Brain microvascular endothelial cell (primary cell): ENCODE results near the gene CDKN3.

ENCODE experiments used
- DNase-seq: peaks from one replicate; pipeline ENCODE4 v3.0.0-alpha.2; 2020
- H3K27ac ChIP-seq: fragments of 250-450 bp; sonication (Bioruptor Pico); 2 replicates; pipeline ENCODE4 v1.5.1; 2020; ENCODE audit warnings: mild to moderate bottlenecking, moderate library complexity
- H3K27me3 ChIP-seq: fragments of 250-450 bp; sonication (Bioruptor Pico); replicated peaks from 2 replicates; pipeline ENCODE4 v1.5.1; 2020; ENCODE audit warnings: mild to moderate bottlenecking
- H3K36me3 ChIP-seq: fragments of 250-450 bp; sonication (Bioruptor Pico); replicated peaks from 2 replicates; pipeline ENCODE4 v1.5.1; 2020; ENCODE audit warnings: mild to moderate bottlenecking
- H3K4me3 ChIP-seq: 2 replicates; pipeline ENCODE4 v1.5.1; 2011; ENCODE audit warnings: low read depth, mild to moderate bottlenecking, control low read depth, low read length, moderate library complexity
- in situ Hi-C: cut with HindIII; loops from 2 replicates; pipeline ENCODE4 v1.10.0; 2017; ENCODE audit warnings: low sequenced_read_pairs, low pct_ligation_motif_present
- TF ChIP-seq, protein P1 (sequence below): IDR thresholded peaks from 2 replicates; pipeline ENCODE4 v1.5.1; 2011; ENCODE audit warnings: low read depth, mild to moderate bottlenecking, moderate library complexity, low read length, control low read depth, inconsistent platforms; ENCODE audit errors: missing control alignments

Gene CDKN3, protein sequence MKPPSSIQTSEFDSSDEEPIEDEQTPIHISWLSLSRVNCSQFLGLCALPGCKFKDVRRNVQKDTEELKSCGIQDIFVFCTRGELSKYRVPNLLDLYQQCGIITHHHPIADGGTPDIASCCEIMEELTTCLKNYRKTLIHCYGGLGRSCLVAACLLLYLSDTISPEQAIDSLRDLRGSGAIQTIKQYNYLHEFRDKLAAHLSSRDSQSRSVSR

DNA sequence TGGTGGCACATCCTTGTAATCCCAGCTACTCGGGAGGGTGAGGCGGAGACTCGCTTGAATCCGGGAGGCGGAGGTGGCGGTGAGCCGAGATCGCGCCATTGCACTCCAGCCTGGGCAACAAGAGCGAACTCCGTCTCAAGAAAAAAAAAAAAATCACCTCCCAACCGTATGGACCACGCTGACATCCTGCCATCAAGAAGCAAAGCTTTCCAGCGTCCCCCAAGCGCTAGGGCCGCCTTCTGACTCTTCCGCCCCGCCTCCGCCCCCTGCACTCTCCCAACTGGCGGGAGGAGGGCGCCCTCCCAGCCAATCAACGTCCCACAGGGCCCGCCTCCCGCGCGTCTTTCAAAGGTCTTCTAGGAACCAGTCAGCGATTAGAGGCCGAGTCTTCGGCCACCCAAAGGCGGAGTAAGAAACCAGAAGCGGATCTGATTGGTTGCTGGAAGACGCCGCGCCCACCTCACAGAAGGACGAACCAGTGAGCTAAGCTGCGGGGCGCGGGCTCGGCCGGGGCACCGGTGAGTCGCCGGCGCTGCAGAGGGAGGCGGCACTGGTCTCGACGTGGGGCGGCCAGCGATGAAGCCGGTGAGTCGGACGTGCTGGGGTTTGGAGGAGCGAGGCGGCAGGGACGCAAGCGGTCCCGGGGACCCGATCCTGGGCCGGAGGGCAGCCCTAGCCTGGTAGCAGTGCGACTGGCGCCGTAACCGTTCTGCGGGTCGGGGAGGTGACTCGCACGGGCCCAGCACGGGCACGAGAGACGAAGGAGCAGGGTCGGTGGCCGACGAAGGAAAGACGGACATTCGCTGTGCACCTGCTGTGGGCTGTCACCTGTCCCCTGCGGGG, at the start of gene CDKN3:
Gene CDKN3 (plus strand): TSS at position 515 of the 843 bp plus-strand sequence. CDS start 62 bp downstream, at position 577.
- no peaks in the 10 kb centered on the region for H3K27me3 ChIP-seq
- in situ Hi-C loops, result no loop called here
- no peaks in the 10 kb centered on the region for H3K36me3 ChIP-seq
- TF ChIP-seq, protein P1, sequence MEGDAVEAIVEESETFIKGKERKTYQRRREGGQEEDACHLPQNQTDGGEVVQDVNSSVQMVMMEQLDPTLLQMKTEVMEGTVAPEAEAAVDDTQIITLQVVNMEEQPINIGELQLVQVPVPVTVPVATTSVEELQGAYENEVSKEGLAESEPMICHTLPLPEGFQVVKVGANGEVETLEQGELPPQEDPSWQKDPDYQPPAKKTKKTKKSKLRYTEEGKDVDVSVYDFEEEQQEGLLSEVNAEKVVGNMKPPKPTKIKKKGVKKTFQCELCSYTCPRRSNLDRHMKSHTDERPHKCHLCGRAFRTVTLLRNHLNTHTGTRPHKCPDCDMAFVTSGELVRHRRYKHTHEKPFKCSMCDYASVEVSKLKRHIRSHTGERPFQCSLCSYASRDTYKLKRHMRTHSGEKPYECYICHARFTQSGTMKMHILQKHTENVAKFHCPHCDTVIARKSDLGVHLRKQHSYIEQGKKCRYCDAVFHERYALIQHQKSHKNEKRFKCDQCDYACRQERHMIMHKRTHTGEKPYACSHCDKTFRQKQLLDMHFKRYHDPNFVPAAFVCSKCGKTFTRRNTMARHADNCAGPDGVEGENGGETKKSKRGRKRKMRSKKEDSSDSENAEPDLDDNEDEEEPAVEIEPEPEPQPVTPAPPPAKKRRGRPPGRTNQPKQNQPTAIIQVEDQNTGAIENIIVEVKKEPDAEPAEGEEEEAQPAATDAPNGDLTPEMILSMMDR, result peak; percentile 45
- peak within 1 kb of the TSS; percentile 8 for H3K27ac ChIP-seq
- peak; percentile 99 for DNase-seq
- H3K4me3 ChIP-seq, result peak within 1 kb of the TSS; percentile 88

DNA sequence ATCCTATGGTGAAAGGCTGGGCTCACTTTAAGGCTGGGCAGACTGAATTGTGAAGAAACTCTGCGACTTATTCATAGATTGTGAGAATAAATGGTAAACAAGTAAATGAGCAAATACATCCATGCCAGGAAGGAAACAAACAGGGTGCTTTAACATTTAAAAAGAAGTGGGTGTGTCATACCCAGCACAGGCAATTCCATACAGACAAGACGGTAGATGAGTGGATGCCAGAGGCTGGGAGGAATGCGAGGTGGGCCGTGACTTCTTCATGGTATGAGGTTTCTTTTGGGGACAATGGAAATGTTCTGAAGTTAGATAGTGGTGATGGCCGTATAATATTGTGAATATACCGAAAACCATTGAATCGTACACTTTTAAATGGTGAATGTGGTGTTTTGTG, 49.8 kb upstream of the CDKN3 start:
- in situ Hi-C loops, result loop anchor here (25.0 kb wide), 1 partner anchor 810 kb away; no protein-coding TSS in a partner anchor
- TF ChIP-seq, protein P1, result no peak

DNA sequence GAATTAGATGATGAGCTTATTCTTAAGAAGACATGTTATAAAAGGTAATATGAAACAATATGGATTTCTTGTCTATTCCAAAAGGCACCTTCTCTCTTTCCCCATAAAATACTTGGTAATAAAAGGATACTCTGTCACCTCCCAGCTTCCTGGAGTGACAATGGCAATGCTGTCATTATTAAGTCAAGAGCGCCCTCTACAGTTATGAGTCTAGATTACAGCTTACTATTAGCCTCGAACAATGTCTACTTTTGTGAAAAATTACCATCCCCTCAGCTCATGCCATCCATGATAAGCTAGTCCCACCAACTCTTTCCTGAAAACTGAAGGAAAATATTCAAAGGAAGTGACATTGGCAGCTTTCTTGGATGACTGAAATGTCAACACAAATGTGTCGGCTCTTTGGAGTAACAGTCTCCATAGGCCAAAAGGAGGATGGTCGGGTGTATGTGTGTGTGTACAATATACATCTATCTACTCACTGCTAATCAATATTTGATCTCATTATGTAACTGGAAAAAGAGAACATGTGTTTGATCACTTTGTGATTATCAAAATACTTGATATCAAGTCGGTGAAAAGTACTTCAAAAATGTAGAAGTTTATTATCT, 48.7 kb upstream of the CDKN3 start:
- no peak for DNase-seq
- no peak overlapping the region for H3K4me3 ChIP-seq
- TF ChIP-seq, protein P1, result peak; percentile 66
- in situ Hi-C loops, result loop anchor here (25.0 kb wide), 1 partner anchor 811 kb away; no protein-coding TSS in a partner anchor
- no peaks in the 10 kb centered on the region for H3K27me3 ChIP-seq
- H3K27ac ChIP-seq, result no peak overlapping the region
- H3K36me3 ChIP-seq, result no peaks in the 10 kb centered on the region

More for the DNA sequence above, 49.8 kb upstream of the CDKN3 start:
- no peak overlapping the region for H3K27ac ChIP-seq
- no peak for DNase-seq
- no peak overlapping the region for H3K4me3 ChIP-seq
- no peaks in the 10 kb centered on the region for H3K36me3 ChIP-seq
- no peaks in the 10 kb centered on the region for H3K27me3 ChIP-seq

DNA sequence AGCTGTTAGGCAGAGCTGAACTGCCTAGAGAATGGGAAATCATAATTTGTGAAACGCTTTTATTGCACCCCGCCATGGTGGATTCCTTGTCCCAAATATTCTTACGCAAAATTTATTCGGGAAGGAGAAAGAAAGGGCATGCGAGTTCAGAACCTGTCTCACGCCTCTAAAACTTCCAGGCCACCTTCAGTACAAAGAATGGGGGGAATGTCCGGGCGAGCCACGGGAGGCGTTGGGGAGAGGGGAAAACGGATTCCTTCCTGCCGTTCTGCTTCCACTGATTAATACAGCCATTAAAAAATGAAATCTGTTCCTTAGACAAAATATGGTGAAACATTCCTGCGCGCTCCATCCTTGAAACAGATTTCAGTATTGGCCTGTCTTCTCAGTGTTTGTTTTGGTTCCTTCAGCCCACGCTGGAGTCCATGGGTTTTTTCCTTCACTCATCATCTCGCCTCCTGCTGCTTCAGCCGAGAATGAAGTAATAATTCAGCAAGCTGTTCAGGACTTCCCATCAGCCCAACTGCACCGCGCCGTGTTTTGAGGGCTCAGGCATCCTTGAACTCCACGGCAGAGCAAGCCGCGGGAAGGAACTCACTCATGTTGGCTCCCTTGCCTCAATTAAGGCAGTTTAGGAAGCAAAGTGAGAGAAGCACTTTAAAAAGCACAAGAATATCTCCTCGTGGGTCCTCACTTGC, 47.7 kb upstream of the CDKN3 start:
- TF ChIP-seq, protein P1, result no peak
- no peaks in the 10 kb centered on the region for H3K27me3 ChIP-seq
- H3K4me3 ChIP-seq, result peak overlapping the region; percentile 23
- H3K36me3 ChIP-seq, result no peaks in the 10 kb centered on the region
- in situ Hi-C loops, result loop anchor here (25.0 kb wide), 1 partner anchor 812 kb away; no protein-coding TSS in a partner anchor
- DNase-seq, result peak; percentile 73
- peak overlapping the region; percentile 7 for H3K27ac ChIP-seq

DNA sequence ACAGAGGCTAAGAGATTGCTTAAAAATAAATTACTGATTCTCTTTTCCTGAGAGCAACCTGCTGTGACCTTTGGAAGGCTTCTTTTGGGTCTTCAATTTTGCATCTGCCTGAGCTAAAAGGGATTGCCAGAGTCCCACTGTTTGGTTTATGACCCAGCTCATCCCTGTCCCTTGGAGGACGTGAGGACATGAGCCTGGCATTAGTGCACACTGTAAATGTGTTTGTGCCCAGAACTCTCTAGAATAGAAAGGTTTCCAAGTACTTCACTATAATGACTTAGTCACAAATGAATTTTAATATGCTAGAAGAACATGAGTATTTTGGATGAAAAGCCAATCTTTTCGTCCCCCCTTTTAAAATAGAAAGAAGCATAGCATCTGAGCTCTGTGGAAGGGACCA, 47.1 kb upstream of the CDKN3 start:
- TF ChIP-seq, protein P1, result no peak
- H3K4me3 ChIP-seq, result no peak overlapping the region
- no peak for DNase-seq
- in situ Hi-C loops, result loop anchor here (25.0 kb wide), 1 partner anchor 812 kb away; no protein-coding TSS in a partner anchor
- H3K36me3 ChIP-seq, result no peaks in the 10 kb centered on the region
- H3K27me3 ChIP-seq, result no peaks in the 10 kb centered on the region
- no peak overlapping the region for H3K27ac ChIP-seq
